CD4-positive, alpha-beta T cell treated with Interleukin-1 beta for 1 hour (primary cell): Measurements from ENCODE around the gene EXOC3L4.
A peak's percentile ranks its signal among the peaks of the same experiment; 100 is the strongest.

Experiments
- DNase-seq, 2 donors: peaks; one replicate each; pipeline ENCODE4 v3.0.0-alpha.2; 2020 to 2022

The EXOC3L4 gene

DNA sequence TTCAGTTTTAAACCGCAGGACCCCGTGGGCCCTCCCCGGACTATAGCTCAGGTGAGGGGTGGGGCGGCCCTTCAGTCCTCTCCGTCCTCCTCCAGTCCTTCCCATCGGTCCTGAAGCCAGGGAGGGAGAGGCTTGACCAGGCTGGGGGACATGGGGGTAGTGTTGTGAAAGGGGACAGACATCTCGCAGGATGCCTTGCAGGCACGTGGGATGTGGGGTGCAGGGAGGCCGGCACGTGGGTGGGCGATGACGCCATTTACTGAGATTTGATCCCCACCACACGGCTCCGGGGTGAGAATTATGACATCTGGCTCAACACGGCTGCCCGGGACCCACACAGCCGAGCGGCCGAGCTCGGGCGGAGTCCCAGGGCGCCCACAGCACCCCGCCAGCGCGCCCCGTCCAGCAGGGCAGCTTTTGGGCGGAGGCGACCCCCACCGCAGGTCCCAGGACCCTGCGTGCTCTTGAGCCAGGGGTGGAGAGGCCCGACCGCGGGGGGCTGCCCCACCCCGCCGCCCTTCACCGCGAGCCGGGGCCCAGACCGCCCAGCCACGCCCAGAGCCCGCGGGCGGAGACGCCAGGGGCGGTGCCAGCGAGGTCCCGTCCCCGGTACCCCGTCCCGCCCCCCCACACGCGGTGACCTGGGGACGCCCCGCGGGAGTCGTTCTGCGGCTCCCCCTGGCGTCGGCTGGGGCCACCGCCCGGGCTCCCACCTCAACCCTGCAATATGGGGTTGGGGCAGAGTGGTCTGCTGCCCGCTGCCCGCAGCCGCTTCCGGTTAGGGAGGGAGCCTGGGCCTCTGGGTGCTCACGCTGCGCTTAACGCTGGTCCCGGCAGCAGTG lies 3.3 kb upstream of the EXOC3L4 start:
- peak; percentile 79 to 80 for DNase-seq

DNA sequence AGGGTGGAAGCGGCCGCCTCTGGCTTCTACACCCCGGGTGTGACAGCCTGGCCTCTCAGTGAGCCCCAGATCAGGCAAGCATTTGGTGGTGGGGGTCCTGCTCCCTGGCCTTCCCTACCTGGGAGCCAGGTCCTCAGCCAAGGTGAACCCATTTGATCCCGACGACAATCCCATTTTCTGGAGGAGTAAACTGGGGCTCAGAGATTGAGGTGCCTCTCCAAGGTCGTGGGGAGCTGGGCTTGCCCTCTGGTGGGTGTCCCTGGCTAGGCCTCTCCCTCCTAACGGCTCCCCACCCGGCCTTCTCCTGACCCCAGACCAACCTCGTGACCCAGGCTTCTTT lies 2.7 kb upstream of the EXOC3L4 start:
- no peak for DNase-seq

DNA sequence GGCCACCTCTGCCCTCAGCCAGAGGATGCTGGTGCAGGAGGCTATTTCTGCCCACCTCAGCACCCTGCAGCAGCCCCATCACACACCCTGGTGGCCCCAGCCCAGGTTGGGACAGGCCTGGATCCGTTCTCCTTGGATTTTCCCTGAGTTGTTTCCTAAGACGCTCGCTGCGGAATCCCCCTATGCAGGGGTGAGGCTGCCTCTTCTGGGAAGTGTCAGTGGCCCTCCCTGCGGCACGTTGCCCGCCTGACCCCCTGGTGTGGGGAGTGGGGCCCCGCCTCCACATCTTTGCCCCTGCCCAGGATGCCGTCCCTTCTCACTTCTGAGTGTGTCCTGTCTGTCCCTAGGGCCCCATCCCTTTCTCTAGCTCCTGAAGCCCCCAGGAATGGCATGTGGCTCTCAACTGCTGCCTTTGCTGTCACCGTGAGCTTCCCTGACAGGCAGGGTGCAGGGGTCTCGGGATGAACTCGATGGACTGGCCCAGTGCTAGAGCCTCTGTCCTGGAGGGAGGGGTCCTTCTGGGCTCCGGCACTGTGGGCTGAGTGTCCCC lies 594 bp upstream of the EXOC3L4 start:
- DNase-seq = no peak

DNA sequence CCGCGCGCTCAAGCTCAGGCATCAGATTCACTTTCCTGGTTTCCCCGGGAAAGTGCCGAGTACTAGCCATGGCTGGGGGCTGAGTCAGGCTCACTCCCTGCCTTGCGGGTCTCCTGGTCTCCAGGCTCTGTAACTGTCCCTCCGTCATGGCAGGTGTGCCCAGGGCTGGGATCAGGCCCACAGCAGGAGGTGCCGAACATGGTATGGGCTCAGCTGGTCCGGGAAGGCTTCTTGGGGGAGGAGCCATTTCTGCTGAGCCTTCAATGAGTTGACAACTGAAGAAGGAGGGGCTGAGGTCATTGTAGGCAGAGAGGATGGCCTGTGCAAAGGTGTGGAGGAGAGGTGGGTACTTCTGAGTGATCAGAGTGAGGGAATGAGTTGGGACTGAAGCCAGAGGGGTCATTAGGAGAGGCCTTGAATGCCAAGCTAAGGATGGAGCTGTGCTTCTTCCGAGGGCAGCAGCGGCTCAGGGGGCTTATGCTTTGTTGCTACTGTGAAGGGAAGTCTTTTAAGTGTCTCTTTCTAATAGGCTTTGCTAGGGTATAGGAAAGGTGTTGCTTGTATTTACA lies 769 bp downstream of the EXOC3L4 start:
- no peak for DNase-seq

DNA sequence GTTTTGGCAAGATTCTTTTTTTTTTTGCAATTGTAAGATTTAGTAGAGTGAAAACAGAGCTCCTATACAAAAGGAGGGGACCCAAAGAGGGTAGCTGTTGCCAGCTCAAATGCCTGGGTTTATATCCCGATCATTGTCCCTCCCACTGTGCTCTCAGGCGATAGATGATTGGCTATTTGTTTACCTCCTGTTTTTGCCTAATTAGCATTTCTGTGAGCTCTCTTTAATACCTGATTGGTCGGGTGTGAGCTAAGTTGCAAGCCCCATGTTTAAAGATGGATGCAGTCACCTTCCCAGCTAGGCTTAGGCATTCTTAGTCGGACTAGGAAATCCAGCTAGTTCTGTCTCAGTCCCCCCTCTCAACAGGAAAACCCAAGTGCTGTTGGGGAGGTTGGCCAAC lies 1.9 kb downstream of the EXOC3L4 start:
- no peak for DNase-seq

- DNase-seq = no peak
These were observed 2.9 kb downstream of the EXOC3L4 start for GRCh38 chr14:103097244-103097993.

DNA sequence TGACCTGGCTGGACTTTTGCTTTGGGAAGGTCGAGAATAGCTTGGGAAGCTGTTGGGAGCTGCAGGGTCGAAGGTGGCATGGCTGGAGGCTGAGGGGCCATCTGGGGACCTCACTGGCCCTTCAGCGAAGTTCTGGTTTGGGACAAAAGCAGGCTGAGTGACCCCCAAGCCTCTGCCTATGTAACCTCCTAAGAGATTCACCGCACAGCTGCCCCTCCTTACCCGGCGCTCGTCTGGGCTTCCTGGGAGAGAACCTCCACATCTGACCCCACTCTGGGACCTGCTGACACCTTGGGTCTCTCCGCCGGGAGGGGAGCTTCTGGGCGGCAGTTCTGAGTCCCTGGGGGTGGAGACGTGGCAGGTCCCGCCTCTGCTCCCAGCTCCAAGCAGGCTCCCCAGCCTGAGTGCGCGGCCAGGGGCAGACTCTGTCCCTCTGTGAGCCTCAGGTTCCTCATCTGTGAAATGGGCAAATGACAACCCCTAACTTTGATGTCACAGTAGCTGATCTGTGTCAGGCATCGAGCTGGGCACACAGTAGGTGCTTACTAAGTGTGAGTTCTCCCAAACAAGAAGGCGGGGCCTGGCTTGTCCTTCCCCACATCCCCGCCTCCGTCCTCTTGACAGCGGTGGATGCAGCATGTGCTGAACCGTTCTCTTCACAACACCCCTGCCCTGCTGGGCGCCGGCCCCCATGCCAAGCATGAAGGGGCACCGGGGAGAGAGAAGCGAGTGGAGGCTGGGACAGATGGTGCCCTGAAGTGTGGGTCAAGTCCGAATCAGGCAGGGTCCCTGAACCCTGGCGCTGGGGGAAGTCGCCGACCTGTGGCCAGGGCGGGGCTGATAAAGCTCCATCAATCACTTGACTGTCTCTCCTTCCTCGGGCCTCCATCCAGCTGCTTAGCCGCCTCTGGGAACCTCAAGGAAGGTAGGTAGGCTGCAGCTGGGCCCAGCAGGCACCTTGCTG lies 3.8 kb downstream of the EXOC3L4 start:
- no peak for DNase-seq

DNA sequence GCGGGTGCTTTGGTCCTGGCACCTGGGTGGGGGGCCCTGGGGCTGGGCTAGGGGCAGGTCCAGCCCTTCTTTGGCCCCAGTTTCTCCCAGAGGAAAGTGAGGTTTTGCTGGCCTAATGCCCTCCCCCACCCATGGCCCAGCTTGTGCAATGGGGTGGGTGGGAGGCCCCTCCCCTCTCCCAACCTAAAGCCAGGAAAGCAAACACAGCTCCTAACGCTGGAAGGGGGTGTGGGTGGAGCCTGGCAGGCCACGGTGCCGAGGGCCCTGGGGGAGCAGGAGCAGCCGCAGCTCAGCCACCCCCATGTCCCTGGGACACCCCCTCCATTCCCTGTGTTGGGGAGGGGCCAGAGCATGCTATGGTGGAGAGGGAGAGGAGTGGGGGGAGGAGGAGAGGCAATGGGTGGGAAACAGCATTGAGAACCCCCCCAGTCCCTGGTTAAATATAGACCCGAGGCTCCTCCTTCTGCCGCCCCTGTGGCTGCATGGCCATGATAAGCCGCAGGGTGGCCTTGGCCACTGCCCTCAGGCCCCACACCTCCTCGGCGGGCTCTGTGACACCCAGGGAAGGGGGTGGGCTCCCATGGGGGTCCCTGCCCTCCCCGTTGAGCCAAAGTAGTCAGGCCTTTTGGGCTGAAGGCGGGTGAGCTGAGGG lies 4.7 kb downstream of the EXOC3L4 start:
- DNase-seq = no peak

- no peak for DNase-seq
These were observed 5.3 kb downstream of the EXOC3L4 start for GRCh38 chr14:103099733-103100280.

DNA sequence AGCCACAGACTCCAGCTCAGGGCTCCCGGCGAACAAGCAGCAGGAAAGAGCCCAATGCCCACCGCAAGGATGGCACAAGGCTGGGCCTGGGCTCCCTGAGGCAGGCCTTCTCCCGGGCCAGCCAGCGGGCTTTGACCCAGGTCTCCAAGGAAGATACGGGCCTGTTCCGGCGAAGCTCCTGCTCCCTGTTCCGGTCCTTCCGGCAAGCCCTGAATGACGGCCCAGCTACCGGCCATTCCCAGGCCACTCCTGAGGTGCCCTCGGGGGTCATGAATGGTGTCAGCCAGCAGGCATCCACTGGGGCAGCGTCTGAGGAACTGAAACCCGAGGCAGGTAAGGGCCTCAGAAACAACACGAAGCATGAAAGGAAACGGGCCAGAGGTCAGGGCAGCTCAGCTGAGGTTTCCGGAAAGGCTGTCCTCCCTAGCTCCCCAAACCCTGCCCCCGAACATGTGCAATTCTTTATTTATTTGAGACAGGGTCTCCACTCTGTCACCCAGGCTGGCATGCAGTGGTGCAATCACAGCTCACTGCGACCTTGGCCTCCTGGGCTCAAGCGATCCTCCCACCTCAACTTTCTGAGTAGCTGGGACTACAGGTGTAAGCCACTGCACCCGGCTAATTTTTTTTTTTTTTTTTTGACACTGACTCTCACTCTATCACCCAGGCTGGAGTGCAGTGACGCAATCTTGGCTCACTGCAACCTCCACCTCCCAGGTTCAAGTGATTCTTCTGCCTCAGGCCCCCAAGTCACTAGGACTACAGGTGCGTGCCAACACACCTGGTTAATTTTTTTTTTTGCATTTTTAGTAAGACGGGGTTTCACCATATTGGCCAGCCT lies 6.0 kb downstream of the EXOC3L4 start:
- no peak for DNase-seq

GRCh38 chr14:103101257-103101962 lies 6.9 kb downstream of the EXOC3L4 start:
- DNase-seq = no peak

- no peak for DNase-seq
These were observed 7.6 kb downstream of the EXOC3L4 start for GRCh38 chr14:103101963-103102688.

DNA sequence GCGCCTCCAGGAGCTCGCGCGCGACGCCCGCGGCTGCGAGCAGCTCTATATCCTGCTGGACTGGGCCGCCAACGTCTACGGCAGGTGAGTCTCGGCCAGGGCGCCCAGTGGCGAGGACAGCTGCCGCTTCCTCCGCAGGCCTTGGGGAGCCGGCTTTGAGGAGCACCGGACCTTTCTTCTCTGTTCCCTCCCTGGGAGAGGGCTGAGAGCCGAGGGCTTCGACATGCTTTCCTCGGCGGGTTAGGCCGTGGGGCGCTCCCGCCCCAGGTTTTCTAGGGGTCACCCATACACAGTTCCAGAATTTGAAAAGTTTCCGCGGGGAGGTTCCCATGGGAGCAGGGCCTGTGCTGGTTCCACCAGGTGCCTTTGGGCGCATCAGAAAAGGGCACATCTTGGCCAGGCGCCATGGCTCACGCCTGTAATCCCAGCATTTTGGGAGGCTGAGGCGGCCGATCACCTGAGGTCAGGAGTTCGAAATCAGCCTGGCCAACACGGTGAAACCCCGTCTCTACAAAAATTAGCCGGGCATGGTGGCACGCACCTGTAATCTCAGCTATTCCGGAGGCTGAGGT lies 8.2 kb downstream of the EXOC3L4 start:
- DNase-seq = no peak

DNA sequence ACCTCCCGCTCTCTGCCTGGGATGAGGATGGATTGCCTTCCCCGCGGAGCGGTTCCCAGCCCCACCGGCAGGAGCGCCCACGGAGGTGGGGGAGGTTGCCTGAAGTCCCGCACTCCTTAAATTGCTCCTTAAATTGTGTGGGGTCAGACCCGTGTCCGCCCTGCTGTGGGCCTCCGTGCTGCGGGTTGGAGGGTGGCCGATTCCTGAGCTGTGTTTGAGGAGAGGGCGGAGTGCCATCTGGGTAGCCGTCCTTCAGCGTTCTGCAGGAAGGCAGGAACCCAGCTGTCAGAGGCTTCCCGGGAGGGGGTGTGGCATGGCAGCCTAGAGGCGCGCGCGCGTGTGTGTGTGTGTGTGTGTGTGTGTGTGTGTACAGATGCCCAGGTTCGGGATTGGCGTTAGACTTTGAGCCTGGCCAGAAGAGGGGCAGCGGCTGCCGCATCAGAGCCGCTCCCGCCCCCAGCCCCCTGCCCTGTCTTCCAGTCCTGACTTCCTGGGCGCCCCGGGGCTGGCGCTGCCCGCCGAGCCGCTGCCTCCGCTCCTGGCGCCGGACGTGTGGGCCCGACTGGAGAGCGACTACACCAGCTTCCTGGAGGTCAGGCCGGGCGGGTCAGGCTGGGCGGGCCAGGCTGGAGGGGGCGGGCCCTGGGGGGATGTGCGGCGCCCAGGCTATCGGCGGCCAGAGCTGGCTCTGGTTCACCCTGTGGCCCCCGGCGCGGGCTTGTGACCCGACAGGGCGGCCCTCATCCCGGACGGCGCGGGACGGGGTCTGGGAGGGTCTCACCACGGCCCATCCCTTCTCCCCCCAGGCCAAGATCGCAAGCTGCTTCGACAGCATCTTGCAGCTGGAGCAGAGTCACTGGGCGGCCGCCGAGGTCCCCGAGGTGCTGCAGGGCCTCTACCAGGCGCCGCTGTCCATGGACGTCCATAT lies 9.2 kb downstream of the EXOC3L4 start:
- no peak for DNase-seq

GRCh38 chr14:103104389-103104653 lies 9.8 kb downstream of the EXOC3L4 start:
- no peak for DNase-seq

GRCh38 chr14:103104654-103105452 lies 10.3 kb downstream of the EXOC3L4 start:
- DNase-seq = peak; percentile 69 to 71

GRCh38 chr14:103105580-103106150 lies 11.1 kb downstream of the EXOC3L4 start:
- peak in 1 of 2 donors; percentile 16 for DNase-seq
